MCF 10A (cell line): Measurements from ENCODE around the gene TRMT61A. TPM values are rescaled to one million over a fixed set of nuclear protein-coding genes. Genes with fewer than 3 reads are reported as not detected.
A peak's percentile ranks its signal among the peaks of the same experiment; 100 is the strongest.
"Not testable (repeated sequence)": the region's sequence is repeated elsewhere in the genome, so short reads cannot be mapped to it uniquely, and the experiment has no call there.

Experiments used
- BruUV-seq: library from RNA; stranded (reverse); fragments of 400-500 nt; replicated peaks from 2 replicates; lab custom pipeline; 2021; lab: Mats Ljungman, UMichigan
- CTCF ChIA-PET: fragments of 300-600 bp; sonication (Branson Sonifier 250); formaldehyde crosslinking; extraction: SDS; loops from one replicate; lab custom pipeline; 2021; ENCODE audit warnings: antibody characterized with exemption, inconsistent platforms; lab: Yijun Ruan, JAX
- POLR2A ChIA-PET: fragments of 300-600, 350-650 bp; sonication (Branson Sonifier 250); formaldehyde crosslinking; extraction: SDS; loops from one replicate; lab custom pipeline; 2020; ENCODE audit warnings: antibody characterized with exemption, inconsistent platforms; lab: Yijun Ruan, JAX
- DNase-seq: peaks from one replicate; pipeline ENCODE4 v3.0.0-alpha.2; 2018; ENCODE audit not compliant: unreplicated experiment
- H3K27ac Mint-ChIP-seq: one replicate; pipeline ENCODE4 v1.8.0; 2022; ENCODE audit warnings: mild to moderate bottlenecking, low read depth, mixed read lengths; ENCODE audit not compliant: unreplicated experiment
- H3K27me3 Mint-ChIP-seq: one replicate; pipeline ENCODE4 v1.8.0; 2022; ENCODE audit warnings: mixed read lengths; ENCODE audit not compliant: insufficient read depth, unreplicated experiment
- H3K36me3 Mint-ChIP-seq: one replicate; pipeline ENCODE4 v1.8.0; 2022; ENCODE audit warnings: mild to moderate bottlenecking, moderate library complexity, mixed read lengths; ENCODE audit not compliant: insufficient read depth, unreplicated experiment
- H3K4me1 Mint-ChIP-seq: one replicate; pipeline ENCODE4 v1.8.0; 2022; ENCODE audit warnings: mixed read lengths; ENCODE audit not compliant: insufficient read depth, unreplicated experiment
- H3K4me3 Mint-ChIP-seq: one replicate; pipeline ENCODE4 v1.8.0; 2022; ENCODE audit warnings: mild to moderate bottlenecking, moderate library complexity, mixed read lengths; ENCODE audit not compliant: unreplicated experiment
- H3K9me3 Mint-ChIP-seq: one replicate; pipeline ENCODE4 v1.8.0; 2022; ENCODE audit warnings: mixed read lengths; ENCODE audit not compliant: unreplicated experiment
- CTCF ChIP-seq: fragments of 200-600 bp; IDR thresholded peaks from one replicate; pipeline ENCODE4 v1.8.0; 2022; ENCODE audit warnings: antibody characterized with exemption, mild to moderate bottlenecking; ENCODE audit not compliant: unreplicated experiment
- intact Hi-C: fragments of 100-400 bp; cut with micrococcal nuclease; formaldehyde crosslinking; loops from 2 replicates; pipeline ENCODE4 v1.14.1; 2022
- total RNA-seq: library from RNA; stranded (reverse); gene quantifications from 2 replicates; pipeline ENCODE4 v1.2.3, GENCODE V29; 2022

TRMT61A gene
- total RNA-seq, 1 experiment from 2014 or later: 15.8 TPM

GRCh38 chr14:103510724-103511693 is 18.0 kb upstream of the TRMT61A start:
- ChIA-PET POLR2A (interaction anchor here (0.6 to 3.5 kb wide), 4 partner anchors 10 to 30 kb away, joined by 3 to 30 read pairs (median 5); no protein-coding TSS in a partner anchor), CTCF (interaction anchor here (0.6 to 2.4 kb wide), 5 partner anchors 8 to 113 kb away, joined by 3 to 14 read pairs (median 4); no protein-coding TSS in a partner anchor)
- Mint-ChIP-seq H3K4me3 (no peak overlapping the region), H3K27me3 (no peaks in the 10 kb centered on the region), H3K4me1 (peaks cover 19% of the 10 kb centered on the region), H3K36me3 (peaks cover 61% of the 10 kb centered on the region), H3K27ac (peak overlapping the region; percentile 49), H3K9me3 (no peaks in the 10 kb centered on the region)
- DNase-seq: no peak
- BruUV-seq: no TSS peak
- TF ChIP-seq CTCF: no peak
- intact Hi-C loops: no loop called here

GRCh38 chr14:103512180-103512579 is 16.8 kb upstream of the TRMT61A start:
- peak overlapping the region; percentile 84 for H3K27ac Mint-ChIP-seq
- peaks cover 19% of the 10 kb centered on the region for H3K4me1 Mint-ChIP-seq
- BruUV-seq, DNase-seq, H3K27me3 Mint-ChIP-seq, intact Hi-C loops, H3K9me3 Mint-ChIP-seq: not testable (repeated sequence)
- H3K36me3 Mint-ChIP-seq: peaks cover 50% of the 10 kb centered on the region
- CTCF ChIA-PET: interaction anchor here (1.1 to 2.4 kb wide), 2 partner anchors 13 to 49 kb away, joined by 3 to 14 read pairs; no protein-coding TSS in a partner anchor
- H3K4me3 Mint-ChIP-seq: peak overlapping the region; percentile 55
- POLR2A ChIA-PET: interaction anchor here (0.5 to 3.5 kb wide), 5 partner anchors 9 to 29 kb away, joined by 3 to 30 read pairs (median 4); no protein-coding TSS in a partner anchor

- ChIA-PET CTCF (interaction anchor here (0.5 to 1.1 kb wide), 6 partner anchors 11 to 200 kb away, joined by 3 to 5 read pairs (median 3); no protein-coding TSS in a partner anchor), POLR2A (interaction anchor here (0.5 to 3.5 kb wide), 15 partner anchors 8 to 212 kb away, joined by 3 to 30 read pairs (median 4); partner anchors contain the start of genes BAG5, COA8, TRMT61A and XRCC3)
- Mint-ChIP-seq H3K27ac (peak overlapping the region; percentile 84), H3K9me3 (no peaks in the 10 kb centered on the region), H3K4me3 (peak overlapping the region; percentile 55), H3K36me3 (peaks cover 42% of the 10 kb centered on the region), H3K27me3 (no peaks in the 10 kb centered on the region), H3K4me1 (peaks cover 19% of the 10 kb centered on the region)
- no TSS peak for BruUV-seq
- intact Hi-C loops: no loop called here
- no peak for TF ChIP-seq CTCF
- peak; percentile 89 for DNase-seq
Observed at GRCh38 chr14:103512701-103513611, 16.0 kb upstream of the TRMT61A start.
